Activated T-cell treated with anti-CD3 and anti-CD28 coated beads, Interleukin-2, amount 50 U/mL, for 1 hour (primary cell): ENCODE measurements around the gene PTPRN2.

Experiments
- DNase-seq: peaks from one replicate; pipeline ENCODE4 v3.0.0-alpha.2; 2020

Gene PTPRN2

DNA sequence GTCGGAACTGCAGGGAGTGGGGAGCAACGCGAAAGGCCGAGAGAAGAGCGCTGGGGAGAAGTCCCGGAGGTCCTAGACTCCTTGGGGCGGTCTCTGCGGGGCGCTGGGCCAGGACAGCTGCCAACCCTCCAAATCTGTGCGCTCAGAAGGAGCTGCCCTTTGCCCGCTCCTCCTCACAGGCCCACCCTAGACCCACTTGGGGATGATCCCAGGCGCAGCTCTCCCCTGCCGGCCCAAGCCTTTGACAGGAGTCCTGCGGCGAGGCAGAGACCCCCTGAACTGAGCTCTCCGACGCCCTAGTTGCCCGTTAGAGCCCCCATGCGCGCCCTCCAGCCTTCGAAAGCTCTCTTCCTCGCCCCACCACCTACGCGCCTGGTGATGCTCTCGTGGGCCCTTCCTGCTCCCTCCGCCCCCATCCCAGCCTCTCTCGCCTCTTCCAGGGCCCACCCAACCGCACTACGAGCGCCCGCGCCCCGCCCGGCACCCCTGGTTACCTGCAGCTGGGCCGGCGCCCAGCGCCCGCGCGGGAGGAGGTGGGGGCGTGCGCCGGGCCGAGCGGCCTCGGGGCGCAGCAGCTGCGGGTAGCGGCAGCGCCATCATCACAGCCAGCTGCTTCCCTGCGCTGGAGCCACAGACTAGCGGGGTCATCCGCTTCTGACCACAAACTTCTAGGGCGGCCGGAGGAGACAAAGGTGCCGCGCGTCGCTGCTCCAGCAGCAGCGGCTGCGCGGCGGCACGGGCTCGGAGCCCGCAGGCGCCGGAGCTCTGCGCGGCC is 897.4 kb downstream of the PTPRN2 start:
- no peak for DNase-seq

- DNase-seq: no peak
Observed at GRCh38 chr7:157689269-157690057, 898.2 kb downstream of the PTPRN2 start.

DNA sequence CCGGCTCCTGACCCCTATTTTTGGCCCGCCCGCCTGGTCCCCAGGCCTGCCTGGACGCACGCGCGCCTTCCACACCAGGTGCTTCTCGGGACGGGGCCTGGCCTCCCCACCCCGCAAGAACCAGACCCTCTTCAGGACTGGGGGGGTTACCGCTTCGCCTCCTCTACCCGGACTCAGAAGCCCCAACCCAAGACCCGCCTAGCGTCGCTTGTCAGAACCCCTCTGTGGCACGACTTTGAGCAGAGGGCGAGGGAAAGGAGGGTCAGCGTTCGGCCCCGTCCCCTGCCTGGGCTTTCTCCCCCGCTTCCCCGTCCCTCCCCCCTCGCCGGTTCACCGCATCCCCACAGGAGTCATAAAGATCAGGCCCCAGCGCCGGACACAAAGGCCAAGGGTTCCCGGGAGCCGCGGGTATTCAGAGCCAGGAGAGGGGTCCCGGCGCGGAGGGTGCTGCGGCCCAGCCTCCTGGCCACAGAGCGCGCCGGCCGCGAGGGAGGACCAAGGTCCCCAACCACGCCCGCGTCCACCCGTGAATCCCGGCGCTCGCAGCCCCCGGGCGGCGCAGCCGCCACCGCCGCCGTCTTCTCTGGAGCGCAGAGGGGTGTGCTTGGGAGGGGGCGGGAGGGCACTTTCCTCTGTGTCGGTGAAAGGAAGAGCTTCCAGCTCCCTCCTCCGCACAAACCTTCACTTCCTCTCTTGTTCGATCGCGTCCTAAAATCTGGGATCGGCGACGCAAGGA is 898.9 kb downstream of the PTPRN2 start:
- DNase-seq: no peak

GRCh38 chr7:157687845-157688532 is 899.6 kb downstream of the PTPRN2 start:
- no peak for DNase-seq

DNA sequence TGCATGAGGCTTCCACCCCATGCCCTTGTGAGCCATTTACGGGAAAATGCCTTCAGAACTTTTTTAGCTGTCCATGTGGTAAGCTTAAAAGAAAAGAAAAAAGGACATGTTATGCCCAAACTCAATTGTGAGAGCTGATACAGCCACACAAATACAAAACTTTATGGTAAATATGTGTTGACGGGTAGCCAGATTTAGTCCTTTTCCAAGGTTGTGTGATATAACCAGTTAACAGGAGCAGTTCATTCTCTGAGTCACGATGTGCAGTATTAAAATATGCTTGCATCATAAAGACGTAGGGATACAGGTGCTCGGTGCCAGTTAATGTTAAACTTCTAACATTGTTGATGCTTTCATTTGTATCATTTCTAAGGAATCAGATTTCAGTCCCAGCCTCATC is 900.5 kb downstream of the PTPRN2 start:
- no peak for DNase-seq

DNA sequence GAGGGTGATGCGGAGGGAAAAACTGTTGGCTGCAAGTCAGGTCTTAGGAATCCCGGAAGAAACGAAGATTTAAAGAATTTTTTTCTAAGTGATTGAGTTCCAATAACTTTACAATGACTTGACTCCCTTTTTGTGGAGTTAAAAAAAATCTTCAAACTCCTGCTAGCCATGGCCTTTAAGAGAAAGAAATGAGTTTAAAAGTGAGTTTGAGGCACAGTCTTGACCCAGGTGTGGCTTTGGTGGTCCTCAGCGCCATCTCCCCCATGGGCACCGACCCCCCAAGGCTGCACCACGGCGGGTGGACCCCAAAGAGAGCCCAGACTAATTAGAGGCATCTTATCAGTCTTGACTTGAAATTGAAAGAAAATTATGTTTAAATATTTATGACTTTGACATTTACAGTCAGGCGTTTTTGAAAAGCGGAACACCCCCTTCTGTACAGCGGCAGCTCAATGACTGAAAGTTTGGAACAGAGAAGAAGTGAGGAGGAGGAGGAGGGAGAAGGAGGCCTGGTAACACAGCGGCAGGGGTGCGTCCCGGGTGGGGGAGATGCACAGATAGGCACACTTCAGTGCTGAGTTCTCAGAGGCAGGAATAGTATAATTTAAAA is 901.2 kb downstream of the PTPRN2 start:
- DNase-seq: no peak

- DNase-seq: no peak
Observed at GRCh38 chr7:157685430-157686284, 902.0 kb downstream of the PTPRN2 start.

GRCh38 chr7:157684909-157685429 is 902.7 kb downstream of the PTPRN2 start:
- no peak for DNase-seq

DNA sequence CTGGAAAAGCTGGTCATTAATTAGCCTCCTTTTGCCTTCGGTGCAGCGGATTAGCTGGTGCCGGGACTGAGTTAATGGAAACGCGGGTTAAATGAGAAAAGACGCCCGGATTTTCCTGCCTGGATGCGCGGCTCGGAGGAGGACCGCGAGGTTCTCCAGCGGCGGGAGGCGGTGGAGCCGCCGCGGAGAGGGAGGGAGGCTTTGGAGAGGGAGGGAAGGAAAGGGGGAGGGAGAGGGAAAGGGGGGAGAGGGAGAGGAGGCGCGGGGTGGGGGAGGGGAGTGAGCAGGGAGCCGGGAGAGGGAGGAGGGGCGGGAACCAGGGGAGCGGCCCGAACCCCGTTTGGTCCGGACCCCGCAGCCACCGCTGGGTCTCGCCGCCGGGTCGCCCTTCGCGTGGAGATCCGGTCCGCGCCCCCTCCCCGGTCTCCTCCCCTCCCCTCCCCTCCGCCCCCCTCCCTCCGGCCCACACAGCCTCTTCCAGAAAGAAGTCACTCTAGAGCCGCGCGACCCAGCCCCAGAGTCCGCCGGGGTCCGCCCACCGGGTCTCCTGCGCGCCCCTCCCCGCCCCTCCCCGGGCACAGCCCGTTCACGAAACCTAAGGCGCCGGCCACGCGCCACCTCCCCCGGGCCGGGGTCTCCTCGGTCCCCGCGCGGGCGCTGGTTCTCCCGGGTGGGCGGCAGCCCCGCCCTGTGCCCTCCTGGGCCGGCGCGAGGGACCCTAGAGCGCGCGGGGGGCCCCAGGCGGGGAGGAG is 903.3 kb downstream of the PTPRN2 start:
- DNase-seq: no peak

GRCh38 chr7:157683747-157684156 is 903.9 kb downstream of the PTPRN2 start:
- no peak for DNase-seq

DNA sequence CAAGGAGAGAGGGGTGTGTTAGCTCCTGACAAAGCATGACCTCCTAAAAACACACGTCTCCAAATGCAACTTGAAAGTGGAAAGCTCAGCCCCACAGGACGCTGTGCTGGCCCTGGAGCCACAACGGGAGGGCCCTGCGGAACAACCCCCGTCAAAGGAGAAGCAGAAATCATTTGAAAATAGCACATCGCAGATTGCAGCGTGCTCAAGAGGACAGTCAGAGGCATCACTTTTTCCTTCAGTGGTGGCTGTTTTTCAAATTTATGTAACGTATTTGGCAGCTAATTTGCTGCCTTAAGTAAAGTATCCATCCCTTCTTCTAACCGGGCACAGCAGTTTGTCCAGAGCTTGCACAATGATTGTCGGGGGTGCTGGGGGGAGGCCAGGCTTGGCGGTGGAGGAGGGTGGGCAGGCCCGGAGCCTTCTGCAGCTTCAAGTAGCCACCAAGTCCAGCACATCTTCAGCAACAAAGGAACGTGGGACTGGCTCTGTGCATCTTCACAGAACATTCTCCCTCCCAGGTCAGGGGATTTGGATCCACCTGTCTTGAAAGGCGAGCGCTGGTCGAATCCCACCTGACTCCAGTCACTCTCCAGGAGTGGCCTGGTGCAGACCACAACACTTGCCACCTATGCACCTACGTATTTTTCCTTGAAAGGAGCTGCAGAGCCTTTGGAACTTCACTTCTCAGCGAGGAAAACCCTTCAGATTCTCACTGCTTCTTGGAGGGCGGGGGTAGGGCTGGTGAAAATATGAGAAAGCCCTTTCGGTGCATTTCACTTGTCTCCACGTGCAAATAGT is 904.5 kb downstream of the PTPRN2 start:
- DNase-seq: no peak

DNA sequence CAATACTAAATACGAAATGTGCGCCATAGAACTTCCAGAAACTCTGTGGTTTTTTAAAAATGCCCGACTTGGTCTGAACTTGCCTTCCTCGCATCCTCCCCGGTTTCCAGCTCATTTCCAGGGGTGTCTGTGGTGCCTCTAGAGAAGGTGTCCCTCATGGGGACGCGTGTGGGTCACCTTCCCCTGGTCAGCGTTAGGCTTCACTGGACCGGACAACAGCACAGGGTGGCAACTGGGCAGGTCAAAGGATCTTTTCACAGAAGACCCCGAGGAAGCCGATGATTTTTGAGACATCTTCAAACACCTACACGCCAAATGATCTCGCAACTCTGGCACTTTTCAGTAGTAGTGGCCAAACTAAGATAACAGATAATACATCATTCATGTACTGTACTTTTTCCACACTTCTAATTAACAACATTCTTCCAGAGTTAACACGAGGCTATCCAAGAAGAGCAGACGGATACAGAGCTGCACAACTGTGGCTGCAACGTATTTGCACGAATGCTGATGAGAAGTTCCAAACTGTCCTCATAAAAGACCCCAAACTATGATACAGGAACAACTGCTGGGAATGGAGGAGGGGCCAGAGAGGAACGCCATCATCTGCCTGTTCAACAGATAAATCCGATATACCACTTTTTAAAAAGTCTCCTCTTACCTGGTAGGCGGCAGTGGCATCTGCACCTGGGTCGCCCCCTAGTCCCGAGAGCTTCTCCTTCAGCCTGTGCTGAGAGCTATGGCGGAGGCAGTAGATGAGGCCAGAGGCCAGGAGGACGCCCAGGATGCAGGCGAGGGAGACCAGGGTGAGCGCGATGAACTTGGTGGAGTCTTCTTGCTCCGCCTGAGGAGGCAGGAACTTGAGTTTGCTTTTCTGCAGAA is 905.3 kb downstream of the PTPRN2 start:
- no peak for DNase-seq

DNA sequence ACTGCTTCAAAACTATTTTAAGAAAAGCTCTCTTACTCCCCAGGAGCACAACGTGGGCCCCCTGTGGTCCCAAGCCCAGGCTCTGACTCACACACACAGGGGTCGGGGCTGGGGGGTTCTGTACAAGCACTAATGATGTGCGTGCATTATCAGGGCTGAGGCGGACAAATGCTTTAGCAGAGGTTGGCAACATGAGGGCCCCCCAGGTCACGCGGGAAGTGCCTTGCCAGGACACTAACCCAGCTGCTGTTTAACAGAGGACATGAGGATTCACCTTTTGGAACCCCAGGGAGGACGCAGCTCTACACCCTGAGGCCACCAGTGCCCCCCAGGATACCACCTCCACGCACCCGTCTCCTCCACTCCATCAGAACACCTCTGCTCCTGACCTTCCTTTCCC is 908.0 kb downstream of the PTPRN2 start:
- DNase-seq: no peak

DNA sequence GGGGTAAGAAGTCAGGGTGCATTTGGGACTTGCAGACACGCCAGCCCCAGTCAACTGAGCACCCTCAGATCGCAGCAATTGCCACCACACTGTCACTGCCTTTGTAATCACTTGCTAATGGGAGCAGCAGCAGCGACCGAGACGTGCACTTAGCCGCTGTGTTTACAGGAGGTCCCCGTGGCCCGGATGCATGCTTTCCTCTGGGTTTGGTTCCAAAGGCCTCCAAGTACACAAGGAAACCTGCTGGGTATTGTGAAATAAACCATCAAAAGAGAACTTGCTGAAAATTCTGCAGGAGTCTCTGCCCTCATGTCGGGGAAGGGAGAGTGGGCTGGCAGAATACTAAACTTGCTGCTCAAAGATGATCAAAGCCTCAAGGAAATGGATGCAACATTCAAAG is 909.1 kb downstream of the PTPRN2 start:
- no peak for DNase-seq

- DNase-seq: no peak
Observed at GRCh38 chr7:157676456-157677255, 911.0 kb downstream of the PTPRN2 start.

DNA sequence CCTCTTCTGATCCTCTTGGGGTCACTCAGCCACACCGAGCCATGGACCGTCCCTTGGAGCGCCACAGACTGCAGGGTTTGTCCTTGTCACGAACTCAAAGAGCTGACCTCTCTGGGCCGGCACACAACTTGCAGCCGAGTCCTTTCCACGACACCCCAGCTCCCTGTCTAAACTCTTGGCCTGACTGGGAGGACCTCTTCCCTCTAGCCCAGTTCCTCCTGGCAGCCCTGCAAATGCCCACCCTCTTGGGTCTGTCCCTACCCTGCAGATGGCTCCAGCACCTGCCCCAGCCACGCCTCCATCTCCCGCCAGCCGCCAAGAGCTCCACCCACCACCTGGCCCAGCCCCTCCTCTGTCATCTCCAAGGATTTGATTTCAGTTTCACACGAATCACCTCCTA is 911.6 kb downstream of the PTPRN2 start:
- no peak for DNase-seq

GRCh38 chr7:157675427-157675927 is 912.1 kb downstream of the PTPRN2 start:
- DNase-seq: no peak
